8988T (cell line): ENCODE results near the gene GPAT3.
"Not testable (repeated sequence)": the region's sequence is repeated elsewhere in the genome, so short reads cannot be mapped to it uniquely, and the experiment has no call there.

Experiments
- DNase-seq: peaks from one replicate; pipeline ENCODE4 v3.0.0; 2011

The GPAT3 gene

DNA sequence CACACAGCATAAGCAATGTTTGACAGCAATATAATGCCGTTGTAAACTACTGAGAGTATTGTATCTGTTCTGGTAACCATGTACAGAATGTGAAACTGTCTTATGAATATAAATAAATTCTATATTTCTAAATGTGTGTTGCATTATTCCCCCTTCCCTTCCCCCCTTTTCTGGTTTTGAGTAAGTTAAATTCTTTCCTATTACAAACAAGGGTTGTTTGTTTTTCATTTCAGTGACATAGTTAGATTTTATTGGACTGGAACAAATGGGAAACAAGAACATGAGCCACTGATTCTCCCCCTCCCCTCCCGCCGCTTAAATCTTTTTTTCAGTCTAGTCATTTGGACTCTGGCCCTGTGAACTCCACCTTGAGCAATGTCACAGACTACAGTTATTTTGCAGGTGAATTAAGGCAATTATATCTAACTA is 69.8 kb downstream of the GPAT3 start:
- DNase-seq = no peak

DNA sequence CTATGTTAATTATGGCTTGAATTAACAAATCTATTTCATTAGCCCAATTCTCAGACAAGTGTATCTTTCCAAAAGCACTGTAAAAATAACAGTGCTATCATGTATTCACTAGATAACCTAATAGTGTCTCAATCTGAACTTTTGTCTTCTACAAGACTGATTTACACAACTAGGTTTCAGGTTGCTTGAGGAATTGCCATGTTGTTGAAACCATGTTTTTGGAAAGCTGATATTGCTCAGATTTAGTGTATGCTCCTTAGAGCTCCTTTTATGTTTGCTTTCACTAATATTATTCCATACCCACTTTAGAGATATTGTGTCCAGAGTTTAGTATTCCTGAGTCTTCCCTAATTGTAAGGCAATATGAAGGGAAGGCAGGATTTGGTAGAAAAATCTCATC is 70.6 kb downstream of the GPAT3 start:
- DNase-seq = no peak

DNA sequence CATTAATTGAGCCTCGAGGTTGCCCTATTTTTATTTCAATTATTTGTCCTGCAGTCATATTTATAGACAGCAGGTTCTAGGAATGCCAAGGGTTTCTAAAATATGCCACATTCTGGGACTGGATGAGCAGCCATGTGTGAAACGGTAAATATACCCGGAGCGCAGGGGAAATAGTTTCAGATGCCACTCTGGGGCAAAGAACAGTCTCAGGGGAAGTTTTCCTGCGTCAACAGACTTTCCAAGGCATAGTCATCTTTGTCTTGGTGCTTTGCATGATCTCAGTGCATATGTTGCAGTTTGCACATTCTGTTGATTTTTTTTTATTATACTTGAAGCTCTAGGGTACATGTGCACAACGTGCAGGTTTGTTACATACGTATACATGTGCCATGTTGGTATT is 71.0 kb downstream of the GPAT3 start:
- DNase-seq = no peak

- no peak for DNase-seq
Measured at GRCh38 chr4:83609365-83609764, 73.5 kb downstream of the GPAT3 start.

GRCh38 chr4:83610729-83611128 is 74.8 kb downstream of the GPAT3 start:
- no peak for DNase-seq

GRCh38 chr4:83613023-83613422 is 77.1 kb downstream of the GPAT3 start:
- no peak for DNase-seq

- no peak for DNase-seq
Measured at GRCh38 chr4:83613994-83614393, 78.1 kb downstream of the GPAT3 start.

DNA sequence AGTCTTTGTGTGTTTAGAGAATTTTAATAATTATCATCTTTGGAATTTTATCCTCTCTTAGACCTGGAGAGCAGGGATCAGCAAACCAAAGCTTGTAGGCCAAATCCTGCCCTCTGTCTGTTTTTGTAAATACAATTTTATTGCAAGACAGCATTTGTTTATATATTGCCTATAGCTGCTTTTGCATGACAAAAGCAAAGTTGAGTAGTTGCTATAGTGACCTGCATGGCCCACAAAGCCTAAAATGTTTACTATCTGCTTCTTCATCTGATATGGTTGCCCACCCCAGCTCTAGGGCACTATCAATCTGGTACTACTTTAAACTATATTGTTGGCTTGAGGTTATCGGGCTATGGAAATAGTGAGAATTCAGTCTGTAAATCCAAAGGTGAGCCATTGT is 80.3 kb downstream of the GPAT3 start:
- DNase-seq = no peak

DNA sequence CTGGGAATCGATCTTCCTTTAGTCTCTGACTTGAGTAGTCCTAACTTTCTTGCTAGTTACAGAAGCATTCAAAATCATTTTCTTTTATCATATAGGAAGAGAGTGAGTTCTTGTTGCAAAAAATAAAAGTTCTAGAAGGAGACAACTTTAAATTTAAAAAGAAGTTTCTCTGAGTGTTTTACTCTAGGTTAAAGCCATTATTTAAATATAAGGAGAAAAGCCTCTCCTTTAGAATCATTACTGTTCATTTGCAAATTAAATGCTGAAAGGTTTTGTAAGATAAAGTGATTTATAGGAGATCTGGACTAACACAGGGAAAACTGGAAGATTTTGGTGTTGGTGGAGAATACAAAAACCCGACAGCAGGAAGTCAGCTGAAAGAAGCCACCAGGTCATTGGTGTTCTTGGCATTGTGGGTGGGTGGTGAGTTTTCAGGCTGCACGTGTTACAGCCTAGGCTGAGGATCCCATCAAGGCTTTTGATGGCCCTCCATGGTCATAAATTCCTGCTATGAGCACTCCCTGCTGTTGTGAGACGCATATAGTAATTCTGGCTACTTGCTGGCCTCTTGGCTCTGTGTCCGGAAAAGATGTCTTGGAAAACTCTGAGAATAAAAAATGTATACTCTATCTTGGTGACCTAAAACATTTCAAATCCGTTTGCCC is 81.6 kb downstream of the GPAT3 start:
- no peak for DNase-seq

GRCh38 chr4:83618431-83618830 is 82.5 kb downstream of the GPAT3 start:
- DNase-seq = peak; percentile 25

DNA sequence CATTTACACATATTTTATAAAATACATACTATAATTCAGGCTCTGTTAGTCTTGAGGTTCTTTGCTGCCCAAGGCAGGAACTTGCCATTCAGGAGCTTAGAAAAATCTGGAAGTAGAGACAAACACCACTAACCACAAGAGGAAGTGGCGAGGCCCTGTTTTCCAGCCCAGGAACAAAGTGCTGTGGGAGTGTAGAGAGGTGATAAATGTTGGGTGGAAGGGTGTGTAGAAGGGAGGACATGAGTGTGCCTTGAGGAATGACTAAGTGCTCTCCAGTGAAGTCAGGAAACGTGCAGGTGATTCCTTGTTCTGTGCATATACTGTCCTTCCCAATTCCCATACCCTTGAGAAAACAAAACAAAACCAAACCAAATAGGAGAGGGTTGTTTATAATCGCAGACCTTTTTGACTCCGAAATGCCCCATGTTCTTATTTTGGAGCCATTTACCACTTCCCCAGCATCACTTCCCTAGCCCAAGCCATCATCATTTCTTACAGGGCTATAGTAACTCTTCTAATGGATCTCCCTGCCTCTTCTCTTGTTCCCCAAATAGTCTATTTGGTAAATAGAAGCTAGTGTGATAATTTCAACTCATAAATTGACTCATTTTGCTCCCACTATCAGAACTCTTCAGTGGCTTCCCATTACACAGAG is 83.2 kb downstream of the GPAT3 start:
- no peak for DNase-seq

DNA sequence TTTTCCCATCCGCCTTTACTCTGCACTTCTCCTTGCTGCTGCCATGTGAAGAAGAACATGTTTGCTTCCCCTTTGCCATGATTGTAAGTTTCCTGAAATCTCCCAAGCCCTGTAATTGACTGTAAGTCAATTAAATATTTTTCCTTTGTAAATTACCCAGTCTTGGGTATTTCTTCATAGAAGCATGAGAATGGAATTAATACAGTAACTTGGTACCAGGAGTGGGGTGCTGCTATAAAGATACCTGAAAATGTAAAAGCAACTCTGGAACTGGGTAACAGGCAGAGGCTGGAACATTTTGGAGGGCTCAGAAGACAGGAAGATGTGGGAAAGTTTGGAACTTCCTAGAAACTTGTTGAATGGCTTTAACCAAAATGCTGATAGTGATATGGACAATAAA is 86.2 kb downstream of the GPAT3 start:
- DNase-seq = not testable (repeated sequence)

GRCh38 chr4:83625821-83626220 is 89.9 kb downstream of the GPAT3 start:
- no peak for DNase-seq

GRCh38 chr4:83626245-83626836 is 90.4 kb downstream of the GPAT3 start:
- DNase-seq = no peak

DNA sequence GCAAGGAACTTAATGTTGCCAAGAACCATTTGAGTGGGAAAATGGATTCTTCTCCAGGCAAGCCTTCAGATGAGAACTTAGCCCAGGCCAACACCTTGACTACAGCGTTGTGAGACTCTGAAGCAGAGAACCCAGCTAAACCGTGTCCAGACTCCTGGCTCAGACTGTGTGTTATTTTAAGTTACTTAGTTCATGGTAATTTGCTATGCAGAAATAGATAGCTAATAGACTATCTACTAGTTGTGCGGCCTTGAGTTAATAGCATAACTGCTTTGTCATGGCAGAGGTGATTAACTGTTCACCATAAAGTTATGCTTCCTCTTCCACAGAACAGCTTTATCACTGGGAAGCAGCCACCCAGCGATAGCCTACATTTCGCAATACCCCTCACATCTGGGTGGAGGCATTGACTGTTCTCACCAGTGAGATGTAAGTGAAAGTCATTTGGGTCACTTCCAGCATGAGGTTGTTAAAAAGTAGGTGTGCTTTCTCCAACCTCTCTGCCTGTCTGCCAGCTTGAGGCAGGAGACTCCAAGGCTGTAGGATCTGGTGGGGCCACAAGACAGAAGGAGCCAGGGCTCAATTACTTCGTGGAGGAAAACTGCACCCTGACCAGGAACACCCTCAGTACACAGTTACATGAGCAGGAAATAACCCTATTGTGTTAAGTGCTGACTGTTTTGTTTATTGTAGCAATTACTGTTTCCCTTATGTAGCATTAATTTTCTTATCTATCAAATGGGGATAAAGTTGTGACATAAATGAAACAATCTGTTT is 94.2 kb downstream of the GPAT3 start:
- DNase-seq = no peak

- no peak for DNase-seq
Measured at GRCh38 chr4:83631066-83631465, 95.2 kb downstream of the GPAT3 start.

DNA sequence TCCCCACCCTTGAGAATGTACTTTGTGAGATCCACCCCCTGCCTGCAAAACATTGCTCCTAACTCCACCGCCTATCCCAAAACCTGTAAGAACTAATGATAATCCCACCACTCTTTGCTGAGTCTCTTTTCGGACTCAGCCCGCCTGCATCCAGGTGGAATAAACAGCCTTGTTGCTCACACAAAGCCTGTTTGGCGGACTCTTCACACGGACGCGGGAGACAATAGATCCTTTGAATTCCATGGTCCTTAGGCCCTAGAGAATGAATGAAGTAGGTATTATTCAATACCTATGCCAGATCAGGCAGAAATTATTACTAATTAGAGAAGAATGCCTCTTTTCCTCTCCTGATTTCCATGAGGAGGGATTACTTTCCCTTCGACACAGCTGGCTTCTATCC is 101.0 kb downstream of the GPAT3 start:
- DNase-seq = no peak

- no peak for DNase-seq
Measured at GRCh38 chr4:83639849-83640493, 104.1 kb downstream of the GPAT3 start.

- no peak for DNase-seq
Measured at GRCh38 chr4:83643036-83643435, 107.1 kb downstream of the GPAT3 start.

DNA sequence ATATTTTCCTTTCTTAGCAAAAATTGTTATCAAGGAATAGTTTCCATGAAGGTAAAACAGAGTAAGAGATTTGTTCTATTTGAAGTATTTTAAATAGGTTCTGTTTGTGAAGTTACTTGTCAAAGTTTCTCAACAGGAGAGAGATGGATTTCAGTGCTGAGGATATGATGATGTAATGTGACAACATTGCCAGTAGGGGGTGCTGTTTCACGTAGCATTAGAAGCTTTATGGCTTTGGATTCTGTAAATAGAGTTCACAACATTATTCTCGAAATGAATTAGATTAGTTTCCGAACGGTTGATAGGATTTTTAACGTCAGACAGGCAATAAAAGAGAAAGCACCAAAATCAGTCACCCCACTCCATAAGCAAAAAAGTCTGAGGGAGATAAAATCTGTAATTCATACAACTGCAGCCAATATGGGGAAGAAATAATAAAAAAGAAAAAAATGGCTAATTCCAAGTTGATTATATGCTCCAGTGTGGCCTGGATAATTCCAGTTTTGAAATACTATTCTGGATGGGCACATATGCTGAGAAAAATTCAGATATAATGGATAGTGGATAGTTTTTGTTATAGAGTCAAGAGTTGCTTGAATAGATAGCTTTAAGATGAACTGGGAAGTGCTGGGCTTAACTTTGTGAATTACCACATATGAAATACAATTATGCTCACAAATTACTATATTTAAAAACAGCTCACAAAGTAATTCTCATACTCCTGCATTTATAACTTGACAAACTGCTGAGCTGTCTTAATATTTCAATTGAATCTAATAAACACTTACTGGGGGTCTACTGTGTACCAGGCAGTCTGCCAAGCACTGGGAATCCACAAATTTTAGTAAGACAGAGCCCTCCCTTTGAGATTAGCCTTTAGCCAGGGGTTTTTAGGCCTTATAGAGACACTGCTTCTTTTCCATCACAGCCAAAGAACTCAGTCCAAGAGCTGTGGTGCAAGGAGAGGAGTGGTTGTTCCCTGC is 109.1 kb downstream of the GPAT3 start:
- no peak for DNase-seq

DNA sequence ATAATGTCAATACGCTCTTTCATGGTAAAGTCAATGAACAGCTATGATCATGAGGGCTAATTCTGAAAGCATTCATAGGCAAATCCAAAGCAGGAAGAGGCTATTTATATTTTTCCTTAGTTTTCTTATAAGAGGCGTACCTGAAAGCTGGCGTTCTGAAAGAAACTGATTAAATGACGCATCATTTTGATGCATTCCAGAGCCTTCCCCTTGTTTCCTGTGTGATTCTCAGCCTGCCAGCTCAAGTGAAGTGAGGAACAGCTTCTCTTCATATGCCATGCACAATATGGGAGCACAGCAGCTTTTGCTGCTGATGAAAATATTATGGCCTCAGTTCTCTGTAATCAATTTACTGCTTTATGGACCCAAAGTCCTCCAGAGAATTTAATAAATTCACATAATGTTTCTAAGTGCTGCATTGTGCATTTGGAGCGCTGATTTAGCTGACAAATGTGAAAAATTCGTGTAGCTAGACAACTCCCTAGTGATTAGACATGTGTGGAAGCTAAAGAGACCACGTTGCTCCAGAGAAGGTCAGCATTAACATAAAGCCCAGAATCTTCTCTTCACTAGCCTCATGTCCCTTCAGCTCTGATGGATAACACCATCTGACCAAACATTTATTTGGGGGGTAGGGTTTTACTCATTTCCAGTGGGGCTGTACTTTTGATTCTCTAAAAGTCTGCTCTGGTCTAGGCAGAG is 110.8 kb downstream of the GPAT3 start:
- DNase-seq = no peak
